T1000 (cell line): ENCODE data around the gene AQP1.

Experiments
- DNase-seq: peaks from one replicate; lab custom pipeline; 2025; ENCODE audit warnings: mixed read lengths; lab: John Stamatoyannopoulos, UW

AQP1 gene

DNA sequence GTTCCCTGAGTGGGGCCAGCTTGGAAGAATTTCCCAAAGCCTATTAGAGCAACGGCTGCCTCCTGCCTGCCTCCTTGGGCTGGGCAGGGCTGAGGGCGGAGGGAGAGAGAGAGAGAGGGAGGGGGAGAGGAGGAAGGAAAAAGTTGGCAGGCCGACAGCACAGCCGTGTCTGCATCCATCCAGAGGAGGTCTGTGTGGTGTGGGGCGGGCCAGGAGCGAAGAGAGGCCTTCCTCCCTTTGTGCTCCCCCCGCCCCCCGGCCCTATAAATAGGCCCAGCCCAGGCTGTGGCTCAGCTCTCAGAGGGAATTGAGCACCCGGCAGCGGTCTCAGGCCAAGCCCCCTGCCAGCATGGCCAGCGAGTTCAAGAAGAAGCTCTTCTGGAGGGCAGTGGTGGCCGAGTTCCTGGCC is at the start of gene AQP1:
Gene AQP1 (plus strand): TSS at position 293 of the 409 bp plus-strand sequence. CDS start 57 bp downstream, at position 350.
- DNase-seq = no peak

DNA sequence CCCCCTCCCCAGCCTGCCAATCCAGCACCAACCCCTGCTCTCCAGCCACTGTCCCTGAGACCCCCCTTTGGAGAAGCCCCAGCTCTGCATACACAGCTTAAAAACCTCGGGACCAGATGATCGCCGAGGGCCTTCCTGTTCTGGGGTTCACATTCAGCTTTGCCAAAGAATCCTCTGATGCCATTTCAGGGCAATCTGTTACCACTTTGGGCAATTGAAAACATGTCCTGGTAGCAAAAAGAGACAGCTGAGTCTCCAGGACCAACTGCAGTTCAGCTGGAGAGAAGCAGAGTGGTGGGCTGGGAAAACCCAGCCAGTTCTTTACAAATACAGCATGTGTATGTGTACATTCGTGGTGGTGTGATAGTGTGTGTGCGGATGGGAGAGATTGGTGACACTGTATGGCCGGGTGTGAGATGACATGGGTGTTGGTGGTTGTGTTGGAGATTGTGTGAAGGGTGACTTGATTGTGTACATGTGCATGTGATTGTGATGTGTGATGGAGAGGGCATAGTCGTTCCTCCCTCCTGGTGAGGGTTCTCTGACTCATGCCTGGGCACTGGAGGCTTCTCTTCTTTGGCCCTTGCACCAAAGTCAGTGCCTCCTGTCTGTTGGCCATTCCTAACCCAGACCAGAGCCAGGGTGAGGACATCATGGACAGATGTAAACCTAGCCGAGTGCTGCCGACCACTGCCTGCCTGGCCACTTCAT is 48.5 kb upstream of the AQP1 start:
- no peak for DNase-seq

DNA sequence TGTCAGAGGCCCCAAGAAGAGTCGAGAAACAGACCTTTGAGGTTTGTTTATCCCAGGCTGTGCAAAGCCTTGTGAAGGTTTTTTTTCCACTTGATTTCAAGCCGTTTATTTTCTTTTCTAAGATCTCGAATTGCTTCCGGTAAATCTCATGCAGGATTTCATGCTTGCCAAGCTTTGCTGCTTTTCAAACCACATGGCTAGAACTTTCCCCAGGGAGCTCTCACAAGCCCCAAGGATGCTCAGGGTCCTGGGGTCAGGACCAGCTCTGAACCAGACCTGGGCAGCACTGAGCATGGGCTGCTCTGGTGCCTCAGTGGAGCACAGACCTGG is 48.0 kb upstream of the AQP1 start:
- no peak for DNase-seq

DNA sequence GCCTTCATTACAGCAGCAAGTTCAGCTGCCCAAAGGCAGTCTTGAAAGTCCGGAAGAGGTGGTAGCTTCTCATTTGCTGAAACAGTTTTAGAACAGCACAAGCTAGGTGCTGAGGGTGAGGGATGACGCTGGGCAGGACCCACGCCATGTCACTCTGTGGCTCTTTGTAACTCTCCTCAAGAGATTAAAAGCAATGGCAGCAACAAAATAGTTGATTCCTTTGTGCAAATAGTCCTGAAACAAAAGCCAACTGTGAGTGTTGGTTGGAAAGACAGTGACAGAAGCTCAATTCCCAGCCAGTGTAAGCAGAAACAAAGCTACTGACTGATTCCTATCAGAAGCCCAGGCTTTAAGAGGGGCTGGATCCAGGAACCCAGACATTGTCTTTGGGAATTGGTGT is 47.6 kb upstream of the AQP1 start:
- no peak for DNase-seq

DNA sequence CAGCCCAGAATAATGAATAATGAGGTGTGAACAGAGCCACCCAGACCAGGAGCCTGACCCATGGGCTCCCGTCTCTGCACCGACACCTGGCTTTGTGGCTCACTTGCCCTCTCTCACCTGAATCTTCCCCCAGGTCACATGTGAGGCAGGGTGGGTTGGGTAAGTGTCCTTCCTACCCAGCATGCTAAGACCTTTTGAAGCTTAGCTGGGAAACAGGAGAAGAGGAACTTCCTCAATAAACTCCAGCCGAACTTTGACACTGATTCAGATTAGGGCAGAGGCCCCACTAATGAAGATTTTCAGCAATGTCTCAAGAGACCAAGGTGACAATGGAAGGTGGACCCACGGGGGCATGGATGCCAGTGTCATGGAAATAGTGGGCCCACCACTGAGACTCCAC is 46.6 kb upstream of the AQP1 start:
- no peak for DNase-seq

DNA sequence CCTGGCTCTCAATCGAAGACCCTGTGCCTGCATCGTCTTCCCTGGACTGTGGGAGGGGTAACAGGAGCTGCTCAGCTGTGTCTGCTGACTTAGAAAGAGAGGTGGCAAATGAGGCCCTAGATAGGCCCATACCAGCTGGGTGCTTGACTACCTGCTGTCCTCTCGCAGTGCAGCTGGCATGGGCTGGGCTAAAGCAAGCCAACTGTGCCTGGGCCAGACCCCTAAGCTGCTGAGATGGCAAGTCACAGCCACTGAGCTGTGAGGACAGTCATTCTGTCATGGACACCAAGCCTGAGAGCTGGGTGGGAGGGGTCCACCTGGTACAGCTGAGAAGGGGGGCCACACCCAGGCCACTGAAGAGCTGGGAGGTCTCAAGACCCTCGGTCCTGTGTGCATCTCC is 45.8 kb upstream of the AQP1 start:
- no peak for DNase-seq

DNA sequence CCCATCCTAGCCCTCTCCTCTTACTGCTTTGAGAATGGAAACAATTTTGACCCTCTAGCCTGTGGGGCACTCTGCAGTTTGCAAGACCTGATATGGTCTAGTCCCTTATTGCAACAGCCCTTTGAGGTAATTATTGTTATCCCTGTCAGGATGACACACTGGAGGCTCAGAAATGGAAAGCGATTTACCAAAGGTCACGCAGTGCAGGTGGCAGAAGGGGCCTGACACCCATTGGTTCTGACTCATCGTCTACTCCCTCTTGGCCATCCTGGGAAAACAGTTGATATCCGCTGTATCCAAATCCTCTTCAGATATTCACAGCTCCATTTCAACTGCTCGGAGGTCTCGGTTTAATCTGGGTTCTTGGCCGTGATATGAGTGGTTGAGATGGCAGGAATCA is 44.7 kb upstream of the AQP1 start:
- no peak for DNase-seq

DNA sequence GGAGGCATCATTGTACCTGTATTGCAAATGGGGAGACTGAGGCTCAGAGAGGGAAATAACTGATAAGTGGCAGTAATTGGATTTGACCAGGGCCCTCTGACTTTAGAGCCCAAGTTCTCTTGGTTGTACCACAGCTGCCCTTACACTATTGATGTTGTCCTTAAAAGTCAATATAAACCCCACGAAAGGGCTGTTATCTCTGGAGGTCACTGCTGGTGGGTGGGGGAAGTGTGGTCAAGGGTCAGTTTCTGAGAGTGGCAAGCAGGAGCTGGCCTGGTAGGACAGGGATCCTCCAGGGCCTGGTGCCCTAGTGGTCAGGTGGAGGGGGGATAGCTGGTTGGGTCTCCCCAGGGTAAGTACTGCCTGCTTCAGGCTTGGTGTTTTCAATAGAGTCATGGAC is 44.2 kb upstream of the AQP1 start:
- no peak for DNase-seq

DNA sequence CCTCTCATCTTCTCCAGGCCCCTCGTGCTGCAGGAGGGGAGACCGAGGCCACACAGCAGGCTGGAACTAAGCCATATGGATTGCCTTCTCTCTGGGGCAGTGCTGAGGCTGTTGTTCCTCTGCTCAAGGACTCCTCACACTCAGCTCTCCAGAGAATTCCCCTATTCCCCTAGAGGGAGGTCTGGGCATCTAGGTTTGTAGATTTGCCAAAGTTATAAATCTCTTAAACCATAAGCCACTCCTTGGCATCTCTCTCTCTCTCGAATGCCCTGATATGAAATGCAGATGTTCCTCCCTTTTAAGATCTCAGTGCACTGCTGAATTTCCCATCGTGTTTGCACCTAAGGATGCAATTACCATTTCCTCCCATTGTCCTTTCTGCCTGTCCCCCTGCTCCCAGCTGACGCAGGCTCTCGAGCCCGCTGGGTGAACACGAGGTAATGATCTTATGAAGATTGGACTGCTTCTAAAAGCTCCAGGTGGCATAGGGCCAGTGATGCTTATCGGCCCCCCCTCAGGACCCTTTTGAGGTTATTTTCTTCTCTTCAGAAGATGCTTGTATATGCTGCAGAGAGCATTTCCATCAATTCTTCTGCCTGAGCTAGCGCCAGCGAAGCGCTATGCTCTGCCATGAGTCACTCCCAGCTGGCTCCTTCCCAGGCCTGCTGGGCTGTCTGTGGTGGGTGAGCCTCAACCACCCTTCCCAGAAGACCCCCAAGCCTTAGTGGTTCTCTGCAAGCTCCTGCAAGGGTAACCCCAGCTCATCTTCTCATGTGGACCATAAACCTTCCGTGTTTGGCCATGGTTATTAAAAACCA is 41.6 kb upstream of the AQP1 start:
- no peak for DNase-seq

DNA sequence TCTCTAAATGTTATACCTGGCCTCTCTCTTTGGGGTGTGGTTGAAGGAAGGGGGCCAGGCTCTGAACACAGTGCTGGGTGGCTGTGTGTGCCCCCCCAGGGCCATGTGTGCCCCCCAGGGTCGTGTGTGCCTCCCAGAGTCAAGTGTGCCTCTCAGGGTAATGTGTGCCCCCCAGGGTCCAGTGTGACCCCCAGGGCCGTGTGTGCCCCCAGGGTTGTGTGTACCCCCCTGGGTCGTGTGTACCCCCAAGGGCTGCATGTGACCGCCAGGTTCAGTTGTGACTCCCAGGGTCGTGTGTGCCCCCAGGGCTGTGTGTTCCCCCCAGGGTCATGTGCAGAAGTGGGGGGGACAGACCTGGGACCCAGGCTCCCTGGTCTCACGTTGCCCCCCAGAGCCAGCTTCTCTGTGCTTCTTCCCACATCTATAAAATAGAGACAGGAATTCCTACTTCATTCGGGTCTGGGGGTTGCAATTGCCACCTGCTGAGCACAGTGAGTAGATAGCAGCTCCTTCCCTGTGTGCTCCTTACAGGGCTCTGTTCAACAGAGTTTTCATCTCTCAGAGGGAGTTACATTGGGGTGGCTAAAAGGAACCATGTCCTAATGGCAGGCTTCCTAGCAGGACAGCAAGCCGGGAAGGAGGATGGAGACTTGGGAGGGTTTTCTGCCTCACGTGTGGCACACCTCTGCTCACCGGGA is 40.7 kb upstream of the AQP1 start:
- no peak for DNase-seq

DNA sequence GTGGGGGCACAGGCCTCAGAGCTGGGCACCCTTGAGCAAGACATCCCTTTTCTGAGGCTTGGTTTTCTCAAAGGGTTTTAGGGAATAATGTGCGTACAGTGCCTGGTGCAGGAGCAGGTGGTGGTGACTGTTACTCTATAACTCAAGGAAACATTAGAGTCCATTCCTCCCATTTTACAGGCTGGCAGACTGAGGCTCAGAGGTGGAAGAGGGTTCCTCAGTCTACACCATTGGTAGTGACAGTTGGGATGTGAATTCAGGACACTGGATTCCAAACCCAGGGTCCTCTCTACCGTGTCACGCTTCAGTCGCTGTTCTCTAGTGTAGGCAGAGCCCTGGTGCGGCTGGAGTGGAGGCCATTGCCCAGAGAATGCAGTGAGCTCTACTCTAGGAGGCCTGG is 40.0 kb upstream of the AQP1 start:
- DNase-seq = no peak

DNA sequence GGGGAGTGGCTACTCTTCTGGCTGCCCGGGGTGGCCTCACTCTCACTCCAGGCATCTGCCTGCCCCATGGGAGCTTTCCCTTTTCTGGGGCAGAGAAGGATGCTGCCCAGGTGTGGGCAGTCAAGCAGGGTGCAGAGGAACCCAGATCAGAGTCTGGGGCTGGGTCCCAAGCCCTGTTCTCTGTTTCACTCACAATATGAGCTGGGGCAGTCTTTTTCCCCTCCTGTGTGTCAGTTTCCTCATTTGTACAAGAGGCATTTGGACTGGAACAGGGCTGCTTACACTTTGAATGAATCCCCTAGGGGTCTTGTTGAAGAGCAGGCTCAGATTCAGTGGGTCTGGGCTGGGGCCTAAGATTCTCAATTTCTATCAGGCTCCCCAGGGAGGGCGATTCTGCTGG is 38.4 kb upstream of the AQP1 start:
- no peak for DNase-seq

DNA sequence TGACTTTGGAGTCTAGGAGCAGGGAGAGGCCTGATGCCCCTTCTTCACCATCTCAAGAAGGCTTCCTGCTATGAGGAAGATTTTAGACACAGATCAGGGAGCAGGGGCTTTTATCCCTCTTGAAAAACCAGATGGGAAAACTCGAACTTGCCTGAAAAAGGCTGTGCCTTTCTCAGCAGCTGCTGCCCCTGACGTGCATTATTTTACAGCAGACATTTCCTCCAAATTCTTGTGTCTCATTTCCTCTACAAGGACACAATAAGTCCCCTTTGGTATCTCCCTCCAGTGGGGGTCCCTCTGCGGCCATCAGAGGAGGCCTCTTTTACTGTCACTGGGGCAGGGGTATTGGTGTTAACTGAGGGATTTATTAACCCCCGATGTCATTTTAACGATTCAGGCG is 38.0 kb upstream of the AQP1 start:
- DNase-seq = no peak

DNA sequence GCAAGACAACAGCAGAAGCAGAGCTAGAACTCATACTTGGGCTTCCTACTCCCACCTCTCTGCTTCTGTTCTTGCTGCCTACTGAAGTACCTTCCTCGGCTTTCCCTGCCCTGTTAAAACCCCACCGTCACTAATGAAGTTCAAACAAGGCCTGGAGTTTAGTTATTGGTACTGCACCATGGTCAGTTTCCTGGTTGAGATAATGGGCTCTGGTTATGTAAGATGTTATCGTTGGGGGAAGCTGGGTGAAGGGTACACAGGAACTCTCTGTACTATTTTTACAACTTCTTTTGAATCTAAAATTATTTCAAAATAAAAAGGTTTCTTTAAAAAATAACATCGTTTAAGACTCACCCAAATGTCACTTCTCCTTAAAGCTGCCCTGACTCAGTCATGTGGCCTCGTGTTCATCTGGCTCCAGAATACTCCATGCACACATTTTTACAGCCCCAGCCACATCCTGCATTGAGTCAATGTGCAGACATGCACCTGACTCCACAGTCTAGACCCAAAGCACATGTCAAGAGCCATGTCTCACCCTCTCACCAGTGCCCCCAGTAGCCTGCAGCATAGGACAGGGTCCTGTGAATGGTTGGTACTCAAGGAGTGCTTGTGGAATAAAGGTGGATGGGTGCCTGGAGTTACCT is 36.9 kb upstream of the AQP1 start:
- no peak for DNase-seq

DNA sequence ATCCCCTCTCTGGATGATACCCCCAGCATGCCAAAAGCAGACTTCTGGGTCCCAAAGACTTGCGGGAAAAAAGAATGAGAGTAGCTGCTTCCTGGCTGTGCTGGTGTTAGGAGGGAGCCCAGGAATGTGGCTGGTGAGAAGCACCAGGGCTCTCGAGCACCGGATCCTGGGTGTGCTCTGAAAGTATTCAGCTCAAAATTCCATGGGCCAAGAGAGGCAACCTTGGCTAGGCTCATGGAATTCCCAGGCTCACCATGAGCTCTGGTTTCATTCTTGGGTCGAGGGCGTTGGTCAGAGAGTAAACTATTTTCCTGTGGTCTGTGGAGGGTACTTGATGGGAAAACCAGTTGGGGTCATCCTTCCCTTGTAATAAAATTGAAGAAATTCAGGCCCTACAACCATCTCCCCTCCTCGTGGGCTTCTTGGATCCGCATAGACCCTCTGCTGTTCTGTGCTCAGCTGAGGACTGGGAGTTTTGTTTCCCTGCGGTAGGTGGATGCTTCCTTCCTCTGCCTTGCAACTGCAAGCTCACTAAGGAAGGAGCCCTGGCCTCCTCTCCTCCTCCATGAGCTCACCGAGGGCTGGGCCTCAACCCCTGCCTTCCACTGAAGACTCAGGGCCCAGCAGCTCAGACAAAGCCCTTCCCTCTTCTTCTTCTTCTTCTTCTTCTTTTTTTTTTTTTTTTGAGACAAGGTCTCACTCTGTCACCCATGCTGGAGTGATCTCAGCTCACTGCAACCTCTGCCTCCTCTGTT is 34.5 kb upstream of the AQP1 start:
- DNase-seq = no peak

DNA sequence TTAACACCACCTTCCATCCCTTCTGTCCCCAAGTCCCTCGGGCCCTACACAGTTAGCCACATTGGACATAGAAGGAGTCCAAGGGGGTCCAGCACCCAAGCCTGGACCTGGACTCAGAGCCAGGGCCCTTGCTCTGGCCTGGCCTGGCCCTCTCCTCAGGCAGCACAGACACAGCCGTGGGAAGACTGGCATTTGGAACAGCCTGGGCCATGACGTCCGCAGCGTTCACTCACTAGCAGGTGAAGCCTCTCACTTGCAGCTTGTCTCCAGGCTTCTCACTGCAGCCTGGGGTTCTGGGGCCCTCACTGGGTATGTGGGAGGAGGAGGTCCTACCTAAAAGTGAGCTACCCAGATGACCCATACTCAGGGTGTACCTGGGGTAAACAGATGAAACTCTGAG is 33.7 kb upstream of the AQP1 start:
- DNase-seq = no peak

DNA sequence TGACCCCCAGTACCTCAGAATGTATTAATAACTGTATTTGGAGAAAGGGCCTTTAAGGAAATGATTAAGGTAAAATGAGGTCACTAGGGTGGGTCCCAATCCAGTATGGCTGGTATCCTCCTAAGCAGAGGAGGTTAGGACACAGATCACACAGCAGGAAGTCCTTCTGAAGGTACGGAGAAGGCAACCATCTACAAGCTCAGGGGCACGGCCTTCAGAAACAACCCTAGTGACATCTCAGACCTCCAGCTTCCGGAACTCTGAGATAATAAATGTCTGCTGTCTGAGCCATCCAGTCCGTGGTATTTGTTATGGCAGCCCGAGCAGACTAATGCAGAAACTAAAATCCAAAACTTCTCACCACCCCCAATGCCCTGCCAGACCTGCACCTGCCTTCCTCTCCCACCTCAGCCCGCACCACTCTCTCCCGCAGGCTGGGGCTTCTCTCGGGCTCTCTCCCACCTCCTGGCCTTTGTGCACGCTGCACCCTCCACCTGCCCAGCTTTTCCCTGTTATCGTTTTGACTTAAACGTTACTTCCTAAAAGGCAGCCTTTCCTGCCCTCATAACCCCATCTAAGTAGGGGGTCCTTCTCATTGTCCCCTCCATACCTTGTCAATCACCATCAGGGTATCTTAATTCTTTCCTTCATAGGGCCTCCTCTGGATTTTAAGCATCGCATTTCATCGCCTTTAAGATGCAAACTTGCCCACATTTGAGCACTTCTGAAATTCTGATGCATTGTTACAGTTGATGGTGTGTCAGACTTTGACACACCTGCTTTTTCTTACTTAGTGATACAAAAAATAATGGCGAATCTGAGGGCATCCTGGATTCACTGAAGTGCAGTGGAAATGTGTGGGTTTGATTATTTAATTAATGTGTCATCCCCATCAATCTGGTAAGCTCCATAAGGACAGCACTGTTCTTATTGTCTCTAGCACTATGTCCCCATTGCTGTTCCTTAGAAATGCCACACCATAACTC is 32.2 kb upstream of the AQP1 start:
- no peak for DNase-seq

DNA sequence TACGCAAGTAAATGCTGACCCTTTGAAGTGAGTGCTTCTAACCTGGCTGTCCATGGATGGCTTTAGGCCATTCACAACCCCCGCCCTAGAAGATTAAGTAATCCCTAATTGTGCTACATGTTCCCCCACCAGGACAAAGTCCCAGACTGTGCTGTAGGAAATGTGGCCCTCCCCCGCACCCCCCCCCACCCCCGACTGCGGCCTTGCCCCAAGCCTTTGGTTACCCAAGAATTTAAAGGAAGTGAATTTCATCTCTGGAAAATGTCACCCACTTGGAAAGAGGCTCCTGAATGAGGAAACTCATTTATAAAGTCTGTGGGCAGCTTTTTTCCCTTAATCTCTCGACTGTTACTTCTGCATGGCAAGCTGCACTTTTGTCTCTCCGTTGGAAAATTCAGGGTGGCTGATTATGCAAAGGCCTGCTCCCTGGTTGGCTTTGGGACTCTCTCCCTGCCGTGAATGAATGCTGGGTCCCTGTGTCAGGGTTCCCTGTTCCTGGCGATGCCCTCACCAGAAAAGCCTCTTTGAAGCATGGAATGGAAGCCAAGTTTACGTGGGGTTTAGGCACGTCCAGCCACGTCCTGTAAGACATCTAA is 31.4 kb upstream of the AQP1 start:
- no peak for DNase-seq

DNA sequence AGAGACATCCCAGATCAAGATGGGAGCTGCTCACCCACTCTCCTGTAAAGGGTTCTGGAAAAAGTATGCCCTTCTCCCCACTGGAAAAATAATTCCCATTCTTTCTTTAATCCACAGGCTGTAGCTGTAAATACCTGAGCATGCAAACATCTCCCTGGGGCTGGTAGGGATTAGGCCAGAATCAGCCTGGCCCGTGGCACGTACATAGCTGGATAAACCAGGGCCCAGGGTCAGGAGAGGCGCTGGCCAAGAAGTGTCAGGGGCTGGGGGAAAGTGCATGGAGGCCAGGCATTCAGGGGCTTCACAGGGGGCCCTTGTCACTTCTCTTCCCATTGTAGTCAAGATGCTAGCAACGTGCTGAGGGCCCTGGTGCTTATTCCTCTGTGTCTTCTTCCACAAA is 30.7 kb upstream of the AQP1 start:
- DNase-seq = no peak

DNA sequence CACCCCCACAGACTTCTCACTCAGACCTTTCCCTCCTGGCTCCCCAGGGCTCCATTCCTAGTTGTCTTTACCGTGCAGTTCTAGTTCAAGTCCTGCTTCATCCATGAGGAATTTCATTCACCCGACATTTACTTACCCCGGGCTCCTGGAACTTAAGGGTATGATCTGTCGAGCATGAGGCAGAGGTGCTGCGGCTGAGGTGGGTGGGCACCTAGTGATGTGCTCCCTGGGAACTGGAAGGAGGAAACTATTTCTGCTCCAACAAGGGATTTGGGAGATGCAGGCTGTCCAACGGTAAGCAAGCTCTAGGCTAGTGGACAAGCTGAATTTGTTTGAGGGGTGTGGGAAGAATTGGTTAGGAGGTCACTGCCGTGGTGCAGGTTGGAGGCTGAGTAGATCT is 30.2 kb upstream of the AQP1 start:
- DNase-seq = no peak
